ENCODE data around the gene PDE2A. TPM values are rescaled to one million over a fixed set of nuclear protein-coding genes. Genes with fewer than 3 reads are reported as not detected.

PDE2A gene
- under 1 TPM; 0.26 to 0.37 TPM for total RNA-seq

DNA sequence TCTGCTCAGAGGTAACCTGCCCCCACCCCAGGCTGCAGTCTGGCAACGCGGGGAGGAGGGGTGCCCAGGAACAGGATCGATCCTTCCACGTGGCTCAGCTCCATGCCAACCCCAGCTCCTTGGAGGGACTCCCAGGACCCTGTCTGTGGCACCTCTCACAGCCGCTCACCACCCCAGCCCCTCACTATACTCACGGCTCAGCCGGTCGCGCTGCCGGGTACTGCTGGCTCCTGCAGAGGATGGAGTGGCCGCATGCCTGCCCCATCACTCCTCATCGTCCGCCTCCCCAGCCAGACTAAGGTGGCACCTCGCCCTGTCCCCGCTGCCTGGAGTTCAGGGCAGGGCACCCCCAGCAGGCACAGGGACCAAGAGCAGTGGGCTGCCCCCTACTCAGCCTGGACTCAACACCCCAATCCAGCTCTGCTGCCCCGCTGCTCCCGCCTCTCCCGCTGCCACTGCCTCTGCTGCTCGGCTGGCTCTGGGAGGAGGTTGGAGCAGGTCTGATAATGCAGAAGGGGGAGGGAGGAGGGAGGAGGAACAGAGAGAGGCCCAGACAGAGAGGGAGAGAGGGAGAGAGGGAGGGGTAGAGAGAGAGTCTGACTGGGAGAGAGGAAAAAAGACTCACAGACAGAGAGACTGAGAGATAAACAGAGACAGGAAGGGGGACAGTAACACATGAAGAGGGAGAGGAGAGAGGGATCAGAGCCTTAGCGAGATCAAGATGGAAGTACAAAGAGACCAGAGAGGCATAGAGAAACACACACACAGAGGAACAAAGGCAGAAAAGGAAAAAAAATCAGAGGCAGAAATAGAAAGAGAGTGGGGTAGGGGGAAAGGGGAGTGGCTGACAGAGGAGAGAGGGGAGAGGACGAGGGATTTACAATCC is at the start of gene PDE2A:
TSS of gene PDE2A (minus strand) at position 480 of the 886 bp plus-strand sequence. CDS start at position 265, 215 bp downstream.
- H3K27me3 Mint-ChIP-seq (ENCODE audit: low read depth) = peaks cover 72% of the 10 kb centered on the region
- ChIA-PET POLR2A (interaction anchor here (1.4 kb wide), 1 partner anchor 7 kb away, joined by 3 read pairs; no protein-coding TSS in a partner anchor), CTCF (interaction anchor here (3.5 kb wide), 1 partner anchor 11 kb away, joined by 18 read pairs; no protein-coding TSS in a partner anchor)
- ATAC-seq (no peak), DNase-seq (no peak)
- no peaks in the 10 kb centered on the region for H3K36me3 Mint-ChIP-seq (ENCODE audit: low read depth)
- H3K4me3 Mint-ChIP-seq = no peak within 1 kb of the TSS
- peaks cover 6% of the 10 kb centered on the region for H3K4me1 Mint-ChIP-seq (ENCODE audit: low read depth)
- no peaks in the 10 kb centered on the region for H3K9me3 Mint-ChIP-seq (ENCODE audit: insufficient read depth)
- no peak within 1 kb of the TSS for H3K27ac Mint-ChIP-seq

DNA sequence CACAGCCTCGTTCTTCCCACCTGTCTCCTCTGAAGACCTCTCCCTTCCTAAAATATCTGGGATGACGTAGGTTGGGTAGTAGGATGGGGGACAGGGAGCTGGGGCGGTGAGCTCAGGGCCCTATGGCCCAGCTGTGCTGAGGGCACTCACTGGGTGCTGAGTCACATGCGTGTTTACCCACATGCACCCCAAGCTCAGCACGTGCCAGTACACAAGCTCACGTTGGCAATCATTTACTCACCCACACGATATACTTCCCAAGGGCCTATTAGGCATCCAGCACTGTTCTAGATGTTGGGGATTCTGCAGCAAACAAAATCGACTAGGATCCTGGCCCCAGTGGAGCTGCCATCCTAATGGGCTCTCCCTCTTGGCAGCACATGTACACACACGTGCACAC is 49.3 kb upstream of the PDE2A start:
- H3K4me3 Mint-ChIP-seq = no peak overlapping the region
- no peak for ATAC-seq
- H3K27me3 Mint-ChIP-seq (ENCODE audit: low read depth) = no peaks in the 10 kb centered on the region
- peaks cover 22% of the 10 kb centered on the region for H3K36me3 Mint-ChIP-seq (ENCODE audit: low read depth)
- ChIA-PET POLR2A (interaction anchor here (2.0 kb wide), 1 partner anchor 91 kb away, joined by 7 read pairs; the partner anchor contains the start of gene ATG16L2), CTCF (interaction anchor here (1.3 to 12.2 kb wide), 5 partner anchors 16 to 454 kb away, joined by 3 to 202 read pairs (median 15); partner anchors contain the start of gene STARD10)
- no peak for DNase-seq
- H3K4me1 Mint-ChIP-seq (ENCODE audit: low read depth) = peaks cover 57% of the 10 kb centered on the region
- H3K27ac Mint-ChIP-seq = peak overlapping the region; percentile 63
- no peaks in the 10 kb centered on the region for H3K9me3 Mint-ChIP-seq (ENCODE audit: insufficient read depth)

DNA sequence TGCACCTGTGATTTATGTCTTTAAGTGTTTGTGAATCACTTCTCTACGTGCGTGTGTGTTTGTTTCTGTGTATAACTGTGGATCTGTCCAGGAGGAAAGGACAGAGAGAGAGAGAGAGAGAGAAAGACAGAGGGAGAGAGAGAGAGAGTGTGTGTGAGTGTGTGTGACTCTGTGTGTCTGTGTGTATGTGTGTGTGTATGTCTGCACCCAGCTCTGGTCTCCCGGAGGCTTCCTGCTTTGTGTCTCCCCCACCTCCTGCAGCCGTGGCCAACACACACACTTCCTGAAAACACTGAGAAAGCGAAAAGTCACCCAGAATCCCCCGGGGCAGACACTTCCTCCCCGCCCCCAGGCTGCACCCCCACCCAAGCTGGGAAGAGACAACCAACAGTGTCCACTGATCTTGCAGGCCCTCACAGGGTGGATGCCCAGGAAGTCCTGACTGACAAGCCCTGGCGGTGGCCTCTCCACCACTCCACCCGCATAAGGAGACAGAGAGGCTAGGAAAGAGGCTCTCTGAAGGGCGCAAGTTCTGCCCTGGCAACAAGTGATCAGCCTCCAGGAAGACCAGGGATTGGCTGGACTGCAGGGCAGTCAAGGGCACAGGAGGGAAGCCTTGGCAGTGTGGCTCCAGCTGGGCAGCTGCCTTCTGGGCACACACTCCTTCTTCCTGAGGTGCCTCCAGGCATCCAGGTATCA is 48.0 kb upstream of the PDE2A start:
- Mint-ChIP-seq H3K9me3 (ENCODE audit: insufficient read depth) (no peaks in the 10 kb centered on the region), H3K36me3 (ENCODE audit: low read depth) (peaks cover 19% of the 10 kb centered on the region), H3K4me3 (peak overlapping the region; percentile 85), H3K4me1 (ENCODE audit: low read depth) (peaks cover 58% of the 10 kb centered on the region), H3K27me3 (ENCODE audit: low read depth) (no peaks in the 10 kb centered on the region), H3K27ac (peak overlapping the region; percentile 90)
- ATAC-seq (peak; percentile 91), DNase-seq (peak; percentile 91)
- ChIA-PET CTCF (interaction anchor here (0.8 to 12.2 kb wide), 10 partner anchors 14 to 459 kb away, joined by 3 to 202 read pairs (median 4); partner anchors contain the start of gene STARD10), POLR2A (interaction anchor here (0.9 to 2.0 kb wide), 4 partner anchors 16 to 92 kb away, joined by 4 to 7 read pairs (median 5); partner anchors contain the start of genes ATG16L2 and STARD10)

DNA sequence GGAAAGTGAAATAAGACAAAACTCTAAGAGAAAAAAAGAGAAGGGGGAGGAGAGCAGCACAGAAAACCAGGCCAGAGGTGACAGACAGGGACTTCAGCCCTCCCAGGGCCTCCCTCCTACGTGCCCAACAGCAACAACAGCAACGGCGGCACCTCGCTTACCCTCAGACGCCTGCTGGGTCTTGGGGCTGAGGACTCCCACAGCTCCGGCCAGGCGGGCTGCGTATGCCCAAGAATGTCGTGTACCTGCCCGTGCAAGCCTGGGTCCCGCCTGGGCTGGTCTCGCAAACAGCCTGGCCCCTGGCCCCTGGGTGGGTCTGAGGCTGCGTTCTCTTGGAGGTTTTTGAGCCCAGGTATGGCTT is 47.4 kb upstream of the PDE2A start:
- Mint-ChIP-seq H3K9me3 (ENCODE audit: insufficient read depth) (no peaks in the 10 kb centered on the region), H3K4me3 (peak overlapping the region; percentile 85), H3K27me3 (ENCODE audit: low read depth) (no peaks in the 10 kb centered on the region), H3K36me3 (ENCODE audit: low read depth) (peaks cover 19% of the 10 kb centered on the region), H3K4me1 (ENCODE audit: low read depth) (peaks cover 58% of the 10 kb centered on the region), H3K27ac (peak overlapping the region; percentile 90)
- ATAC-seq = peak; percentile 37
- POLR2A ChIA-PET = interaction anchor here (0.9 to 2.0 kb wide), 3 partner anchors 16 to 93 kb away, joined by 4 to 7 read pairs (median 5); partner anchors contain the start of gene ATG16L2
- CTCF ChIA-PET = interaction anchor here (0.9 to 12.2 kb wide), 7 partner anchors 15 to 456 kb away, joined by 3 to 202 read pairs (median 5); partner anchors contain the start of gene STARD10
- DNase-seq = peak; percentile 59

DNA sequence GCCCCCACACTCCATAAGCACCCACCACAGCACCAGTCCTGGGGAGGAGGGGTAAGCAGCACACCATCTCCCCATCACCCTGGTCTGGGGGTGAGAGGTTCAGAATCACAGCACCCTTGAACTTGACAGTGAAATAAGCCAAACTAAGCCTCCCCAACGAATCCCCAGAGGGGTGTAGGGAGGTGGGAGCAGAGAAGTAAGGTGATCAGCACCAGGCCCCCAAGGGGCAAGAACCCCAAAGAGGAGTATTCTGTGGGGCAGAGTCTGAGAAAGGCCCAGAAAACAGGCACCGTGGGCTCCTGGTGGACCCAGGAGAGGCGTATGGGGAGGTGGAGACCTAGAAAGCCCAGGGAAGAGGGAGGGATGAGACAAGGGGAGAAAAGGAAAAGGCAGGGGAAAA is 47.1 kb upstream of the PDE2A start:
- peaks cover 19% of the 10 kb centered on the region for H3K36me3 Mint-ChIP-seq (ENCODE audit: low read depth)
- no peaks in the 10 kb centered on the region for H3K9me3 Mint-ChIP-seq (ENCODE audit: insufficient read depth)
- ChIA-PET POLR2A (interaction anchor here (1.0 kb wide), 1 partner anchor 457 kb away, joined by 3 read pairs; no protein-coding TSS in a partner anchor), CTCF (interaction anchor here (2.4 to 12.2 kb wide), 3 partner anchors 72 to 456 kb away, joined by 15 to 202 read pairs (median 16); partner anchors contain the start of gene STARD10)
- peak overlapping the region; percentile 90 for H3K27ac Mint-ChIP-seq
- H3K4me1 Mint-ChIP-seq (ENCODE audit: low read depth) = peaks cover 59% of the 10 kb centered on the region
- peak overlapping the region; percentile 85 for H3K4me3 Mint-ChIP-seq
- no peak for DNase-seq
- ATAC-seq = no peak
- no peaks in the 10 kb centered on the region for H3K27me3 Mint-ChIP-seq (ENCODE audit: low read depth)

DNA sequence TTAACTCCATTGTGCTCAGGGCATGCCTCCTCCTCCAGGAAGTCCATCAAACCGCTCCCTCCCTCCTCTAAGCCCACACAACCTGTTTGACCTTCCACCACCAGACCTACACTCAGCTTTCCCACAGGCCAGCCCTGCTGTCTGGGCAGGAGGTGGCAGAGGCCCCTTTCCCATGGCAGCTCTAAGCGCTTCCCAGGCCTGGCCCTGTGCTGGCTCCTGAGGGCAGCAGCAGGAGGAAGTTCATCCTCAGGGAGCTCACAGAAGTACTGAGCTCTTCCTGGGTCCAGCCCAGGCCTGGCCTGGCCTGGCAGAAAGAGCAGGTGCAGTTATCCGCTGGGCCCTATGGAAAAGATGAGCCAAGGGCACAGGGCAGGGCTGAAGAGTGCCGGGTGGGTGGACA is 46.6 kb upstream of the PDE2A start:
- no peaks in the 10 kb centered on the region for H3K9me3 Mint-ChIP-seq (ENCODE audit: insufficient read depth)
- peak overlapping the region; percentile 90 for H3K27ac Mint-ChIP-seq
- no peaks in the 10 kb centered on the region for H3K27me3 Mint-ChIP-seq (ENCODE audit: low read depth)
- DNase-seq (no peak), ATAC-seq (no peak)
- peaks cover 62% of the 10 kb centered on the region for H3K4me1 Mint-ChIP-seq (ENCODE audit: low read depth)
- ChIA-PET POLR2A (interaction anchor here (1.0 kb wide), 1 partner anchor 458 kb away, joined by 3 read pairs; no protein-coding TSS in a partner anchor), CTCF (interaction anchor here (2.0 kb wide), 1 partner anchor 73 kb away, joined by 5 read pairs; the partner anchor contains the start of gene STARD10)
- peak overlapping the region; percentile 85 for H3K4me3 Mint-ChIP-seq
- H3K36me3 Mint-ChIP-seq (ENCODE audit: low read depth) = peaks cover 22% of the 10 kb centered on the region

DNA sequence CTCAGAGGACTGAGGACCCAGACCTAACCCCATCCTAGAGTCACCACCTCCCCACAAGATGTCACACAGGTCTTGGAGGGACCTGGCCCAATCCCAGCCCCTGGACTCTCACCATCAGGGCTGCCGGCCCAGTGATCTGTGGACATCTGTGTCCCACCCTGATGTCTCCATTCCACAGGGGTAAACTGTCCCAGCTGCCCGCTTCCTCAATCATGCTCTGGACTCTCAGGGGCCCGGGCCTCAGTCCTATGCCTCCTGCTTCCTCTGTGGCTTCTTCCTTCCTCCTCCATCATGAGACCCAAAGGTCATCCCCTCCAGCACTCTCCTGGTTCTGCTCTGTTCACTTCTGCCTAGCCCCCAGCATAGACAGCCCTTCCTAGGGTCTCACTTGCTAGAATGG is 45.8 kb upstream of the PDE2A start:
- ChIA-PET CTCF (interaction anchor here (1.3 to 2.0 kb wide), 2 partner anchors 36 to 74 kb away, joined by 3 to 5 read pairs; partner anchors contain the start of gene STARD10), POLR2A (no interaction called here)
- Mint-ChIP-seq H3K9me3 (ENCODE audit: insufficient read depth) (no peaks in the 10 kb centered on the region), H3K4me1 (ENCODE audit: low read depth) (peaks cover 56% of the 10 kb centered on the region), H3K27ac (peak overlapping the region; percentile 90), H3K36me3 (ENCODE audit: low read depth) (peaks cover 19% of the 10 kb centered on the region), H3K27me3 (ENCODE audit: low read depth) (no peaks in the 10 kb centered on the region), H3K4me3 (peak overlapping the region; percentile 85)
- ATAC-seq (no peak), DNase-seq (no peak)

DNA sequence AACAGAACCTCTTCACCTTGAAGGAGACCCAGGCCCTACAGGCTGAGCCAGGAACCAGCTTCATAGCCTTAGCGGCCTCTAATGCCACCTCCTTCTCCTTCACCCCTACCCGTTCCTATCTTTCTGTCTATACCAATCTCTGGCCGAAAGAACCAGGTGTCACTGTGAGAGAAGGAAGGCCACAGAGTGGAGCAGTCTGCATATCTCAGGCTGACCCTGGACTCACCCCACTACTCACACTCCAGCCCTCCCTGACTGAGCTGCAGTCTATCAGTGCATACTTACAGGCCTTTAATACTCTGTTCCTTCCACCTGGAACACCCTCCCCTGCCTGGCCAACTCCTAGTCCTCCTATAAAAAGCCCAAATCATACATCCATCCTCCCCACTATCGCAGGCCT is 45.3 kb upstream of the PDE2A start:
- DNase-seq (no peak), ATAC-seq (no peak)
- Mint-ChIP-seq H3K9me3 (ENCODE audit: insufficient read depth) (no peaks in the 10 kb centered on the region), H3K36me3 (ENCODE audit: low read depth) (peaks cover 19% of the 10 kb centered on the region), H3K4me3 (peak overlapping the region; percentile 85), H3K27me3 (ENCODE audit: low read depth) (no peaks in the 10 kb centered on the region), H3K27ac (peak overlapping the region; percentile 90), H3K4me1 (ENCODE audit: low read depth) (peaks cover 54% of the 10 kb centered on the region)
- POLR2A ChIA-PET = no interaction called here
- CTCF ChIA-PET = interaction anchor here (0.6 to 2.0 kb wide), 3 partner anchors 35 to 100 kb away, joined by 3 to 5 read pairs (median 3); partner anchors contain the start of gene STARD10

DNA sequence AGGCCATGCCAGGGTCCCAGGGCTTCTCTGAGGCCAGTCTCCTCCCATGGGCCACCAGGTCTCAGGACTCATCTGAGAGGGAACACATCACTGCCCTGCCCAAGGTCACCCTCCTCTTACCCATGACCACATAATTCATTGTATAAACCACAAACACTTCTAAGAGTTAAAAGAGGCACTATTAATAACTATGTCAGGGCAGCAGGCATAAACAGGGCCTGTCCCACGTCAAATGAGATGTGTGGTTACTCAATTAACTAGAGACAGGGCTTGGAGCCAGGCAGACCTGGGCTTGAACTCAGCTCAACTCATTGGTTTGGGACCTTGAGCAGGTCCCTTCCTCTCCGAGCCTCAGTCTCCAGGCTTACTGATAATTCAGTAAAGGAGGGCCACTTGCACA is 44.9 kb upstream of the PDE2A start:
- H3K9me3 Mint-ChIP-seq (ENCODE audit: insufficient read depth) = no peaks in the 10 kb centered on the region
- H3K4me1 Mint-ChIP-seq (ENCODE audit: low read depth) = peaks cover 56% of the 10 kb centered on the region
- H3K36me3 Mint-ChIP-seq (ENCODE audit: low read depth) = peaks cover 19% of the 10 kb centered on the region
- POLR2A ChIA-PET = no interaction called here
- no peak for DNase-seq
- H3K27me3 Mint-ChIP-seq (ENCODE audit: low read depth) = no peaks in the 10 kb centered on the region
- no peak for ATAC-seq
- CTCF ChIA-PET = interaction anchor here (0.6 to 2.0 kb wide), 3 partner anchors 35 to 100 kb away, joined by 3 to 5 read pairs (median 3); partner anchors contain the start of gene STARD10
- peak overlapping the region; percentile 90 for H3K27ac Mint-ChIP-seq
- H3K4me3 Mint-ChIP-seq = no peak overlapping the region

DNA sequence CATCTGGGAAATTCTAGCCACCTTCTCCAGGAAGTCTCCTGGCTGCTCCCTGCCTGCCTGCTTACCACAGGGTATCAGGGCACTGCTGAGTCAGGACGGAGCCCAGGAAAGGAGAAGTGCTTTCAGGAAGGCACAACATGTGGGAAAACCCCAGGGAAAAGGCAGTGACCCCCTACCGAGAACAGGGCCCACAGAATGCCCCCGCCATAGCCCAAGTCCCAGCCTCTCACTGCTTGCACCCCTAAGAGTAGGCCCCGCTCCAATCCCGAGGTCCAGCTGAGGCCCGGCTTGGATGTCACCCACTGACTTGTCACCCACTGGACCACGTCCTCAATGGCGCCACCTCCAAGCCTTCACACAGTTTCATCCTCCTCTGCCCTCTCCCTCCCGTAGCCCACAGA is 43.9 kb upstream of the PDE2A start:
- H3K4me1 Mint-ChIP-seq (ENCODE audit: low read depth) = peaks cover 50% of the 10 kb centered on the region
- no peak overlapping the region for H3K4me3 Mint-ChIP-seq
- POLR2A ChIA-PET = no interaction called here
- H3K36me3 Mint-ChIP-seq (ENCODE audit: low read depth) = peaks cover 19% of the 10 kb centered on the region
- CTCF ChIA-PET = no interaction called here
- no peaks in the 10 kb centered on the region for H3K27me3 Mint-ChIP-seq (ENCODE audit: low read depth)
- DNase-seq (no peak), ATAC-seq (no peak)
- H3K27ac Mint-ChIP-seq = peak overlapping the region; percentile 55
- no peaks in the 10 kb centered on the region for H3K9me3 Mint-ChIP-seq (ENCODE audit: insufficient read depth)

DNA sequence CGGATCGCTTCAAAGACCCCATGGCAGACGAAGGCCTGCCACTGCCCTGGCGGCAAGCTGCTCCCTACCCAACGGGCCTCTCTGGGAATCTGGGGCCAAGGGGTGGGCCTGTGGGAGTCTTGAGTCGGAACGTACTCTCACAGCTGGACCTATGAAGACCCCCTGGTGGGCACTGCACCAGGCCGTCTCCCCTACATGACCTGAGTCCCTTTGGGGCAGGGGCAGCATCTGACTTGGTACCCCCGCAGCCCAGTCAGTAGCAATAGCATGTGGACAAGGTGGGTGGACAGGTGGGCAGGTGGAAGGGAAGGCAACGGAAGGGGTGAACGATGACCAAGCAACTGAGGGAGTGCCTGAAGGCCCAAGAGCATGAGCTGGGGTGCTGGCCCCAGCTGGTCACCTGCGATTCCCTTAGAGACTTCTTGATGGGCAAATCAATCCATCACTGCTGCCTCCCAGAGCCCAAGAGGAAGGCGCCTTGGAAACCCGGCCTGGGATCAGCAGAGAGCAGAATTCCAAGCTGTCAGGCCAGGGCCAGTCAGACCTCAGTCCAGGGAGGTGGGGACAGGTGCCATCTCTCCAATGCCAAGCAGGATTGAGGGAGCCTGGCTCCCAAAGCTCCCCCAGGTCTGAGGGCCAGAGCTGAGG is 42.7 kb upstream of the PDE2A start:
- POLR2A ChIA-PET = interaction anchor here (0.6 to 1.0 kb wide), 2 partner anchors 13 to 441 kb away, joined by 3 read pairs; no protein-coding TSS in a partner anchor
- Mint-ChIP-seq H3K4me1 (ENCODE audit: low read depth) (peaks cover 43% of the 10 kb centered on the region), H3K36me3 (ENCODE audit: low read depth) (peaks cover 23% of the 10 kb centered on the region), H3K27ac (no peak overlapping the region), H3K9me3 (ENCODE audit: insufficient read depth) (no peaks in the 10 kb centered on the region), H3K4me3 (no peak overlapping the region), H3K27me3 (ENCODE audit: low read depth) (no peaks in the 10 kb centered on the region)
- no peak for ATAC-seq
- DNase-seq = no peak
- CTCF ChIA-PET = interaction anchor here (1.0 to 1.9 kb wide), 5 partner anchors 8 to 246 kb away, joined by 3 to 10 read pairs (median 4); partner anchors contain the start of genes ATG16L2 and STARD10

Measured in activated CD8-positive, alpha-beta T cell treated with anti-CD3 and anti-CD28 coated beads, Interleukin-2, amount 10 ng/mL, durations not matched to agents 7 days and 5 days (primary cell).